ENCODE results near the gene TEX52.

TEX52 gene

GRCh38 chr12:2829275-2829674 lies 27.6 kb downstream of the TEX52 start:
- DNase-seq = no peak

GRCh38 chr12:2826721-2827515 lies 29.9 kb downstream of the TEX52 start:
- no peak for DNase-seq

DNA sequence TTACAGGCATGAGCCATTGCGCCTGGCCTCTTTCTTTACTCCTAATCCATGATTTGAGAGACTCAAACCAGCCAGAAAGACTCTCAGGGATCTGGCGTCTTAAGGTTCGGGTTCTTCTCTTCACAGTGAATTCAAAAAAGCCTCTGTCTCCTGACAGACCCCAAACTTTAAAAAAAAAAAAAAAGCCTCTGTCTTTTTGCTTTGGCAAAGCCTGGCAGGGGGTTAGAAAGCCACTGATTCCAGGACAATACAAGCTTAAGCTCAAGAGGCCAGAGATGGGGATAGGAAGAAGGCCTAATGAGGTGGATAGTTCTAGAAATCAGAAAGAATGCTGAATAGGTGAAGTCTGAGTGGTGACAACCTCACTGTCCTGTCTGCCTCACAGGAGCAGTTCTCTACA lies 30.8 kb downstream of the TEX52 start:
- DNase-seq = no peak

- no peak for DNase-seq
Measured at GRCh38 chr12:2825132-2825531, 31.7 kb downstream of the TEX52 start.

GRCh38 chr12:2824541-2824940 lies 32.3 kb downstream of the TEX52 start:
- DNase-seq = no peak

DNA sequence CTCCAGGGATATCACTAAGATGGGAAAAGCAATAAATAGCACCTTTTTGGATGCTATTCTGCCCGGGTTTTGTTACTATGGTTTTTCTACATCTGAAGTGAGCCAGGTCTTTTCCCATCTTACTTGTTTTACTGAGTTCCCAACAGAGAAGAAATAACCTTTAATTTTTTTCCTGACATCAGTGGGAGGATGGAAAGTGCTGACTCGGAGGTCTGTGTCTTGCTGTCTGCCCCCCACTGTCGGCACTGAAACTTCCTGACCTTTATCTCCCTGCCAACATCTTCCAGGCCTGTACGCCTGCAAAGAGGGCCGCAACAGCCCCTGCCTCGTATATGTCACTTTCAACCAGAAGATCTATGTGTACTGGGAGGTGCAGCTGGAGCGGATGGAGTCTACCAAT lies 33.4 kb downstream of the TEX52 start:
- no peak for DNase-seq

DNA sequence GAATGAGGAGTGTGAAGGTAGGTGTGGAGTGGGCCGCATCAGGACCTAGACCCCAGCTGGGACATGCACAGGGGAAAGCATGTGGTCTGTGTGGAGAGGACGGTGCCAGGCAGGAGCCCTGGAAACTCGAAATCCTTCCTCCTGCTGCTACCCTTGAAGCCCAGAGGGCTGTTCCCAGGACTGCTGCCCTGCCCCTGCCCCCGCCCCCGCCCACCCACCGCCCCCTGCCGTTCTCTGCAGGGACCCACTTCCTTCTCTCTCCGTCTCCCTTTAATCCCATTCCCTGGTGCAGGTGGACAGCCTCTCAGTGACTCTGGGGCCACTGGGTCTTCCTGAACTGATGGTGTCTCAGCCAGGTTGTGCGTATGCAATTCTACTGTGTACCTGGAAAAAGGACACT lies 36.4 kb downstream of the TEX52 start:
- no peak for DNase-seq

GRCh38 chr12:2819810-2820209 lies 37.0 kb downstream of the TEX52 start:
- no peak for DNase-seq

GRCh38 chr12:2813214-2814185 lies 43.3 kb downstream of the TEX52 start:
- peak; percentile 39 for DNase-seq

DNA sequence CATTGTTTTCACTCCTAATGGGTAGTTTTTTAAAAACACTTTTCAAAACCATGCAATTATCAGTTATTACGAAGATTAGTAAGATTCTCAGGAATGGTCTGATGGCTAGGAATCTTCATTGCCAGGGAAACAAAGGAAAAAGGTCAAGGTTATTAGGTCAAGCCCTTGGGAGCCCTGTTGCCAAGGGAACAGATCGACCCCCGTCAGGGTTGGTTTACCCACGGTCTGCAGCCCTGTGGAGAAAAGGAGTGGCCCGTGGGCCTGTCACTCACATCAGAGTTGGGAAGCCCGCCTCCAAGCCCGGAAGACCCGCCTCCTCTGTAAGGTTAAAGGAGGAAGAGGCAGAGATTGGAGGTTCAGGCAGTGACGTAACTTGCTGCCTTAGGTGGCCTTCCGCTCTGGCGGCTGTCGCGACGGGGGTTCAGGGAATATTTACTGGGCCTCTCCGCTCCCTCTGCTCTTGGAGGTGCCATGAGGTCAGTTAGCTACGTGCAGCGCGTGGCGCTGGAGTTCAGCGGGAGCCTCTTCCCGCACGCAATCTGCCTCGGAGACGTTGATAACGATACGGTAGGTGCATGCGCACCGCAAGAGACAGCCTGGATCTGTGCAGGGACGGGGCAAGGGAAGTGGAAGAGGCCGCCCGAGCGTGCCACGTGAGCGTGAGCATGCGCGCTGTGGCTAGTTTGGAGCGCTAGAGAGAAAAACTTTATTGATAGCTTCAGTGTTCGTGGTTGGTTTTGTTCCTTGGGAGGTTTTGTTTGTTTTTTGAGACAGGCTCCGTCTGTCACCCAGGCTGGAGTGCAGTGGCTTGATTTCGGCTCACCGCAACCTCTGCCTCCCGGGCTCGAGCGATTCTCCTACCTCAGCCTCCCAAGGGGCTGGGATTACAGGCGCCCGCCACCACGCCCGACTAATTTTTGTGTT lies 44.3 kb downstream of the TEX52 start, which contains the start of gene ITFG2:
Gene ITFG2, plus strand, starts transcription at position 379 of the 924 bp plus-strand sequence. Its CDS starts 93 bp downstream, at position 472.
- peak; percentile 100 for DNase-seq

DNA sequence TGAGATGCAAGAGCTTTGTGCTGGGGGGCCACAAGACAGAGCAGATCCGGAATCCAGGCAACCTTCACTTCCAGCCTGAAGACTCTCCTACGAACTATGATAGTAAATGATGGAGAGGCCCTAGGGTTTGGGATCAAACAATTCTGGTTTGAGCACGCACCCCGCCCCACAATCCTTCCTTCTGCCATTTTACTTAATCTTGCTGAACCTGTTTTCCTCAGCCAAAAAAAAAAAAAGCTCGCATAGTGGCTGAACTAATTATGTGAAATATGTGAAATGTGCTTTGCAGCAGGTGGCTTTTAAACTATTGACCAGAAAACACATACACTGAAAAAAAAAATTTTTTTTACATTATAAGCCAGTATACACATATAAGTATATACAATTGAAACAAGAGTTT lies 45.0 kb downstream of the TEX52 start:
- peak; percentile 21 for DNase-seq

DNA sequence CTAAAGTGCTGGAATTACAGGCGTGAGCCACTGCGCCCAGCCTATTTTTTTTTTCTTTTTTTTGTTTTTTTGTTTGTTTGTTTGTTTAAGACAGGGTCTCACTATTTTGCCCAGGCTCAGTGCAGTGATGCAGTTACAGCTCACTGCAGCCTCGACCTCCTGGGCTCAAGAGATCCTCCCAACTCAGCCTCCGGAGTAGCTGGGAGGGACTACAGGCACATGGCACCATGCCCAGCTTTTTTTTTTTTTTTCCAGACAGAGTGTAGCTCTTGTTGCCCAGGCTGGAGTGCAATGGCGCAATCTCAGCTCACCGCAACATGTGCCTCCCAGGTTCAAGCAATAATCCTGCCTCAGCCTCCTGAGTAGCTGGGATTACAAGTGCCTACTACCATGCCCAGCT lies 50.1 kb downstream of the TEX52 start:
- no peak for DNase-seq

DNA sequence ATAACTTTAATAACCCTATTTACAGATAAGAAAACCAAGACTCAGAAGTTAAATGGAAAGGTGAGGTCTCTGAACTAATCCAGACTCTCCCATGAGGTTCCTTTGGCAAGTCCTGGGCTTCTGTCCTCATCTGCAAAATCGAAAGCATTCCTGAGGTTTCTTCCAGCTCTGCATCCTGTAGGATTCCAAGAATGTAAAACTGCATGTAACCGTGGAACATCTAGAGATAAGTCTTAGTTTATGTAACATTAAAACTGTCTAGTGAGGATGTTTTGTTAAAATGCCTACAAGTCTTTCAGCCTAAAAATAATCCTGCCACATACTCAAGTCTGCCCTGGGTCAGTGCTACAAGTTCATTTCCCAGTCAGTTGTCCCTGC lies 51.7 kb downstream of the TEX52 start:
- no peak for DNase-seq

DNA sequence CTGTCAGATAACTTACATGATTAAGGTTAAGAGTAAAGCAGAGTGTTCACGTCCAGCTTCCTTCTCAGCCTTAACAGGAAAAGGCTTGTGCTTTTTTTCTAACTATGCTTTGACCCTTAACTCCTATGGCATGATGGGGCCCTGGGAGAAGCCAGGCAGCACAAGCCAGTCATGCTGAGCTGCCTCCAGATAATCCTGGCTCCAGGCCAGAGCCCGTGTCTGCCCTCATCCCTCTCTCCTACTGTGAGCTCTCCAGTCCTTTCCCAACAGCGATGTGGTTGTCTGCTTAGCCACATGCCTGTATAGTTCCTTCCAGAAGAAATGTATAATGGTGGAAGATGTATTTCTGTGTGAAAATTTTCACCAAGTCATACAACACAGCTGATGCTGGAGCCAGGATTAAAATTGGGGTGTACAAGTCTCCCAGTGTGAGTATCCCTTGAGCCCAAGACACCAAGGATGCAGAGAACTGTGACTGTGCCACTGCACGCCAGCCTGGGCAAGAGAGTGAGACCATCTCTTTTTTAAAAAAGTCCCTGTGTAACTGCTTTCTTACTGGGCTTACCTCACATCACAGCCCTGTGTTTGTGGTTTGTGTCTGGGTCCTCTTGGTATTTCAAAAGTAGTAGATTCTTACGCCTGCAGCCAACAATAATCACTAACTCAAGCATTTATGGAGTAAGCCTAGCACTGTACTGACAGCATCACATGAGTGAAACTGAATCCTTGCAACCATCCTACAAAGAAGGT lies 52.3 kb downstream of the TEX52 start:
- no peak for DNase-seq

DNA sequence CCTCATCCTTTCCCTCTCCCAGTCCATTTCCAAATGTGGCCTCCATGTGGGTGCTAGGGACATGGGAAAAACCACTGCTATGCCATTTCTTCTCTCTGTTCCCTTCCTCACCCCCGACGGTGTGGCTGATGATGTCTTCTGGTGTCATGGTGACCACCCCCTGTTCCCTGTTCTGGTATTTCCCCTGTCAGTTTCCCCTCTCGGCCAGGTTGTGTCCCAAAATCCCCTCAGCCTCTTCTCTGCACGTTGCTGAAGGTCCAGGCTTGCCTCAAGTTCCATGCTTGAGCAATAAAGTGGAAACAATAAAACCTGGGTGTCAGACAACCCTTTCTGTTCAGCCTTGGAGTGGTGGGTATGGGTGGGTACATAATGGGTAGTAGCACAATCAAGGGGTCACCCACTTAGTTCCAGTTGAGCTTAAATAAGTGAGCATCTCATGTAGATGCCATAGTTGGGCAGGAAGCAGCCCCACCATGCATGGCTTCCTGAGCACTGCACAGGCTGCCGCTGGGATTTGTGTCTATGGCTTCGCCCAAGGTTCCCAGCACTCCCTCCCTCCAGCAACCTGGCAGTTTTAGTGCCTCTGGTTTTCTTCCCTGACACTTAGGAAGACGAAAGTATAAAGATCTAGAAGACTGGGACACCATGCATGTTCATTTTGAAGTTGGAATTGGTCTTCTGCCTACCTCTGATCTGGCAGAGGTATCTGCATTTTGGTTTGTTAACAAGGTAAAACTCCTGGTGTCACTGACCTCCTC lies 53.0 kb downstream of the TEX52 start:
- DNase-seq = no peak

DNA sequence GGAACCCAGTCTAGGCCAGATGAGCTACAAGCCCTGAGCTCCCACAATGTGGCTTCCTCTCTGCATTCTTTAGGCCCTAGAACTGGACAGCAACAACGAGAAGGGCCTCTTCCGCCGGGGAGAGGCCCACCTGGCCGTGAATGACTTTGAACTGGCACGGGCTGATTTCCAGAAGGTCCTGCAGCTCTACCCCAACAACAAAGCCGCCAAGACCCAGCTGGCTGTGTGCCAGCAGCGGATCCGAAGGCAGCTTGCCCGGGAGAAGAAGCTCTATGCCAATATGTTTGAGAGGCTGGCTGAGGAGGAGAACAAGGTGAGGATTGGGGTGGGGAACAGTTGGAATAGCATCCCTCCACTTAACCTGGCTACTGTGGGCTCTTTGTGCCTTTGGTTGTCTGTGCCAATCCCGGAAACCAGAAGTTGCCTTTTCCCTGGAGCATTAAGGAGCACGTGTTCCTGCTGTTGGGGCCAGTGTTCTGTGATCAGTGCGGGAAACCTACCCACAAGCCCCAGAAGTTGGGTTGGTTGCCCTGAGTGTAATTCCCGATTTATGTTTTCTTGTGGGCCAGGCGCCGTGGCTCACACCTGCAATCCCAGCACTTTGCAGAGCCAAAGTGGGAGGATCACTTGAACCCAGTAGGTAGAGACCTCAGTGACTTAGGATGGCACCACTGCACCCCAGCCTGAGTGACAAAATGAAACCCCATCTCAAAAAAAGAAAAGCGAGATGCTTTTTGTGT lies 55.6 kb downstream of the TEX52 start:
- DNase-seq = no peak

DNA sequence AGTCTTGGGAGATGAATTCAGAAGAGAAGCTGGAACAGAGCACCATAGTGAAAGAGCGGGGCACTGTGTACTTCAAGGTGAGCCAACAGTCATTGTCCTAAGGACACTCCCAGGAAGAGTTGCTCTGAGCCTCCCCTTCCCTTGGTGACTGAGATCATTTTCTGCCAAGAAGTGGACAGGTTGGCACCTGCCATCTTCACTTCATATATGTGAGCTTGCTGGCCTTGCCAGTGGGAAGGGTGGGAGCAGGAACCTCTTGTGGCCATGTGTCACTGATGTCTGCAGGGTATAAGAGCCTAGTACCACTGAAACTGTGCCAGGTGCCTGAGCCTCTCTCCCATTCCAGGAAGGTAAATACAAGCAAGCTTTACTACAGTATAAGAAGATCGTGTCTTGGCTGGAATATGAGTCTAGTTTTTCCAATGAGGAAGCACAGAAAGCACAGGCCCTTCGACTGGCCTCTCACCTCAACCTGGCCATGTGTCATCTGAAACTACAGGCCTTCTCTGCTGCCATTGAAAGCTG lies 56.7 kb downstream of the TEX52 start:
- no peak for DNase-seq

All from right kidney (tissue), 1 donor.